Kasumi-1 (cell line): ENCODE data around the gene FAHD2A.
"Not testable (repeated sequence)": the region's sequence is repeated elsewhere in the genome, so short reads cannot be mapped to it uniquely, and the experiment has no call there.

Experiments
- DNase-seq, 2 experiments: peaks; one replicate each; lab custom pipeline; 2025; lab: John Stamatoyannopoulos, UW

Gene FAHD2A

GRCh38 chr2:95390881-95391321 lies 11.6 kb upstream of the FAHD2A start:
- no peak for DNase-seq

- no peak for DNase-seq
These were observed 10.7 kb upstream of the FAHD2A start for GRCh38 chr2:95391641-95392310.

GRCh38 chr2:95392320-95392719 lies 10.2 kb upstream of the FAHD2A start:
- DNase-seq, result no peak

DNA sequence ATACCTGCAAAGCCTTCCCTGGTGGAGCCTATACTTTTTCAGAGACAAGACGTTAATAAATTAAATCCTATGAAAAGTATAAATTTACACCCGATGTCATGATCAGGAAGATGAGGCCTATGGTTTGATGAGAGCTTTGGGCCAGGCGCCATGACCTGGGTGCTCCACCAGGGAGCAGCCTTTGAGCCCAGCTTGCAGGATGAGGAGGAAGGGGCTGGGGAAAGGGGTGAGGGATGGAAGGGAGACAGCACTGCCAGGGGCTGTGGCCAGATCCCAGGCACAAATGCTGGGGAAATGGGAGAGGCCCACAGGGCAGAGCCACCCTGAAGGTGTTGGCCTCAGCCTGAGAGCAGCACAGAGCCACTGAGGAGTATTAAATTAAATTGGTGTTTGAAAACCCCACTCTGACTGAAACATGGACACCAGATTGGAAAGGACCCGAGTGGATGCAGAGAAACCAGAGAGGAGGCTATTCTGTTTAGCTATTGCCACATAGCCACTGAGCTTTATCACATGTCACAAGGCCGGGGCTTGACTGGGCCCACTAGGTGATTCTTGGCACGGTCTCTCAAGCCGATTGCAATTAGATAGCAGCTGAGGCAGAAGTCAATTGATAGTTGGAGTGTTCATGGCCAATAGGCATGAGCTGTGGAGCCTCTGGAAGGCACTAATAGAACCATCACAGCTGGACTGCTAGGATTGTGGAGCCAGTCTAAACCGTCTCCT lies 9.6 kb upstream of the FAHD2A start:
- no peak for DNase-seq

GRCh38 chr2:95393901-95394300 lies 8.6 kb upstream of the FAHD2A start:
- DNase-seq, result no peak

DNA sequence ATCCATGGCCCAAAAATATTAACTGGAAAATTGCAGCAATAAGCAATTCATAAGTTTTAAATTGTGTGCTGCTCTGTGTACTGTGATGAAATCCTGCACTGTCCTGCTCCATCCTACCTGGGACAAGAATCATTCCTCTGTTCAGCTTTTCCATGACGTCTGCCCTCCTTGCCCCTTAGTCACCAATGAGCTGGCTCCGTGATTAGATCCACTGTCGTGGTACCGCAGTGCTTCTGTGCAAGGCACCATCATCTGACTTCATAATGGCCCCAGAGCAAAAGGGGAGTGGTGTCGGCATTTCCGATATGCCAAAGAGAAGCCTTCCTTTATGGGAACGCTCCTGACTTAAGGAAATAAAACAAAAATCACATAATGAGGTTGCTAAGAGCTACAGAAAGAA lies 3.4 kb upstream of the FAHD2A start:
- DNase-seq, result no peak

- no peak for DNase-seq
These were observed 1.0 kb upstream of the FAHD2A start for GRCh38 chr2:95401480-95401879.

DNA sequence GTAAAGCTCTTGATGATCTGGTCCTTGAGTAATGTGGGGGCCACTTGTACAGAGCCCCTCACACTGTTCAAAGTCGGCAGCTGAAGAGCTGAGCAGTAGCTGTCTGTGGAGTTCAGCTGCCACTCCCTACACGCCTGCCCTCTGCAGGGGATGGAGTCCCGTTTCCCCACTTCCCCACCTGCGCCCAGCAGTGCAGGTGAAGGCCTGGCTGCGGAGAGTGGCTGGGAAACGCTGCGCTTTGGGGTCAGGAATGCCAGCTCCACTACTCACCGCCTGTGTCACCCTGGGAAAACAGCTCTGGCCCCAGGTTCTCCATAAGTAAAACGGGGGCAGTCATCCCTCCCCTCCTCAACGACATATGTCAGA lies 521 bp upstream of the FAHD2A start:
- DNase-seq, result not testable (repeated sequence)

DNA sequence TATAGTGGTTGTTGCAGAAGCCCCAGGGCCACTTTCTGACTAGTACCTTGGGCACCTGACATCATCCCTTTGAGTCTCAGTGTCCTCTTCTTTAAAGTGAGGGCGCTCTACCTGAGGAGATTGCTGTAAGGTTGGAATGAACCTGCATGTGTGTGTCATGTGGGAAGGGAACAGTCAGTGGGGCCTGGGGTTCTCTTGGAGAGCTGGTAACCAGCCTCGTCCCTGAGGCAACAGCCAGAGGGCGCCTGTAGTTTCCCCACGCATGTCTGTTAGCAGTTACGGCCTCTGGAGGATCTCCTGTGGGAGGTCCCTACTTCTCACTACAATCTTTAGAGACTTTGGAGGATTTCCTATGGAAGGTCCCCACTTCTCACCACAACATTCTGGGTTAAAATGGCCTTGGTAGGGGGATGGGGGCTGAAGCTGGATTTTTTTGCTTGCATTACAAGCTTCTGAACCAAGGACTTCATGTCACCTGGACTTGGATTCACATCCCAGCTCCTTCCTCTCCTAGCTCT lies 755 bp downstream of the FAHD2A start:
- DNase-seq, result peak; percentile 62 to 66

DNA sequence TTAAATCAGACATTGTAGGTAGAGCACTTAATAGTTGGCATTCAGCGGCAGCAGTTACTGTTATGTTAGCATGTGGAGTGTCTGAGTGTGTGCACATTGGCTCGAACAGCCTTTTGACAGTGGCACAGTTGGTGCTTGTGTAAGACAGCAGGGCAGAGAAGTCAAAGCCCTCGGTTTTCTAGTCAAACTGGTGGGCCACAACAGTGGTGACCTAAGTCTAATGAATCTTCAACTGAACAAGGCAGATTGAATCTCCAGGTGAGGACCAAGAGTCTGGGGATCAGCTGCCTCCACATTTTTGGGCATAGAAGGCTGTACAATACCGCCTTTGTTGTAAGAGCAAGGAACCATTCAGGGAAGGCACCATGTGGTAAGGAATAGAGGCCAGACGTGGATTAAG lies 1.3 kb downstream of the FAHD2A start:
- DNase-seq, result not testable (repeated sequence)

DNA sequence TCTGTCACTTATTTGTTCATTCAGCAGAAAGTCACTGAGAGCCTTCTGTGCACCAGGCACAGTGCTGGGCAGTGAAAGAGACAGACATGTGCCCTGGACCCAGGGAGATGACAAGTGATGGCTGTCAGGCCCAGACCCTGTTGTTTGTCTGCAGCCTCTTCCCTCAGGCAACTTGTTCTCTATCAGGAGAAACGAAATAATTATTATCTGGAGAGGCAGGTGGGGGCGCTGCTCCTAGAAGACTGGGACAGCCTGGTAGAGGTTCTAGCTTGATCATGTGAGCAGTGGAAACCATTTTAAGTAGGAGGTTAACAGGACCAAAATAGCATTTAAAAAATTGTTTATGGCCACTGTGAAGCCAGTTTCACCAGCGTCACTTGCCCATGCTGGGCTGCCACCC lies 2.2 kb downstream of the FAHD2A start:
- DNase-seq, result not testable (repeated sequence)

- not testable (repeated sequence) for DNase-seq
These were observed 8.7 kb downstream of the FAHD2A start for GRCh38 chr2:95411239-95411638.

- peak; percentile 40 to 44 for DNase-seq
These were observed 11.6 kb downstream of the FAHD2A start for GRCh38 chr2:95414015-95414594.

GRCh38 chr2:95415138-95415537 lies 12.6 kb downstream of the FAHD2A start:
- DNase-seq, result not testable (repeated sequence)

- not testable (repeated sequence) for DNase-seq
These were observed 13.1 kb downstream of the FAHD2A start for GRCh38 chr2:95415561-95415960.

- DNase-seq, result not testable (repeated sequence)
These were observed 24.8 kb downstream of the FAHD2A start for GRCh38 chr2:95427196-95427867.

- not testable (repeated sequence) for DNase-seq
These were observed 27.4 kb downstream of the FAHD2A start for GRCh38 chr2:95429748-95430467.

GRCh38 chr2:95433373-95433772 lies 30.9 kb downstream of the FAHD2A start:
- DNase-seq, result not testable (repeated sequence)

- DNase-seq, result not testable (repeated sequence)
These were observed 31.5 kb downstream of the FAHD2A start for GRCh38 chr2:95433973-95434372.

GRCh38 chr2:95434507-95435076 lies 32.1 kb downstream of the FAHD2A start:
- DNase-seq, result not testable (repeated sequence)

DNA sequence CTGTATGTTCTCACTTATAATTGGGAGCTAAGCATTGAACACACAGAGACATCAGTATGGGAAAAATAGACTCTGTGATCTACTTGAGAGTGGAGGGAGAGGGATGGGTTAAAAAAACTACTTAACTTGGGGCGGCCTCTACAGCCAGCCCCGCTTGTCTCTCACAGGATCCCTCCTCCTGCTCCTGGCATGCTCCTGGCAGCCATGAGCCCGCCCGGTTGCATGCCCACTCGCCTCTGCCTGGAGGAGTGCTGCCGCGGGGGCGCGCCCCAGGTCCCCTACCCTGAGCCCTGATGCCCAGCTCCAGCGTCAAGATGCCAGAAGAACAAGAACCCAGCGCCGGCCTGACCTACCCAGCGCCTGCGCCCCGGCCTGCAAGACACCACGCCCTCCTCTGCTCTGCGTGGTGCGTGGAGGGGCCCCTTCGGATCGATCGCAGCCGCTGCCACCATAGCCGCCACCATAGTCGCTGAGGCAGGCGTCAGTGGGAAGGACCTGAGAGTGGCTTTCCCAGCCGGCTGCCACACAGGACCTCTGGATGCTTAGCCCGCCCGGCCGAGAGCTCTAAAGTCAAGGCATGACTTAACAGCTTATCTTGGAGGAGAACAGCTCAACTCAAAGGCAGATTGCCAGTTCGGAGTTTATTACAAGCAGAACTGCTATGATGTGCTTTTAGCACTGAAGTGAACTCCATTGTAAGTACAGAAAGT lies 32.8 kb downstream of the FAHD2A start:
- not testable (repeated sequence) for DNase-seq
